Epithelial cell of esophagus (primary cell): ENCODE data around the gene PDGFC.

ENCODE experiments used
- DNase-seq: peaks from one replicate; pipeline ENCODE4 v3.0.0; 2010; ENCODE audit warnings: low read depth
- H3K4me3 ChIP-seq: 2 replicates; pipeline ENCODE4 v1.5.1; 2011; ENCODE audit warnings: mild to moderate bottlenecking, low read length, control low read depth
- TF ChIP-seq, protein P1 (sequence below): IDR thresholded peaks from 2 replicates; pipeline ENCODE4 v1.5.1; 2011; ENCODE audit warnings: low read depth, mild to moderate bottlenecking, low read length, control low read depth, inconsistent platforms; ENCODE audit not compliant: insufficient read depth; ENCODE audit errors: missing control alignments

PDGFC gene

DNA sequence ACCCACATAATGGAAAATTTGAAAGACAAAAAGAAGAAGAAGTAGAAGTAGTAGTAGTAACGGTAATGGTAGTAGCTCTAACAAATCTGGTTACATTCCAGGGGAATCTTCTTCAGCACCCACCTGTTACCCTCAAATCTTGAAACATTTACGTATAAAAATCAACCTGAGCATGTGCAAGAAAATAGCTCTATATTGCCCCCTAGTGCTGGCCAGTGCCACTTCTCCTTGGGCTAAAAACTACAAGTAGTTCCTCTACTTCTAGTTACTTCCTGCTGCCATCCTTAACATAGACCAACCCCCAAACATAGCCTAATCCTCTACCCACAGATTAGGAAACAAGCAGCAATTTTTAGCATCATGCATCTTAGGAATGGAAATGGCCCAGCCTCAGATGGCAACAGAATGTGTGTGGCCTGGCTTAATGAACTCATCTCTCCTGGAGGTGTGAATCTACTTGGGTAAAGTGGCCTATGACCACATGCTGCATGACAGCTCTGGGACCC is 3.1 kb downstream of the PDGFC start:
- H3K4me3 ChIP-seq: no peak overlapping the region
- peak; percentile 81 for DNase-seq
- TF ChIP-seq, protein P1, sequence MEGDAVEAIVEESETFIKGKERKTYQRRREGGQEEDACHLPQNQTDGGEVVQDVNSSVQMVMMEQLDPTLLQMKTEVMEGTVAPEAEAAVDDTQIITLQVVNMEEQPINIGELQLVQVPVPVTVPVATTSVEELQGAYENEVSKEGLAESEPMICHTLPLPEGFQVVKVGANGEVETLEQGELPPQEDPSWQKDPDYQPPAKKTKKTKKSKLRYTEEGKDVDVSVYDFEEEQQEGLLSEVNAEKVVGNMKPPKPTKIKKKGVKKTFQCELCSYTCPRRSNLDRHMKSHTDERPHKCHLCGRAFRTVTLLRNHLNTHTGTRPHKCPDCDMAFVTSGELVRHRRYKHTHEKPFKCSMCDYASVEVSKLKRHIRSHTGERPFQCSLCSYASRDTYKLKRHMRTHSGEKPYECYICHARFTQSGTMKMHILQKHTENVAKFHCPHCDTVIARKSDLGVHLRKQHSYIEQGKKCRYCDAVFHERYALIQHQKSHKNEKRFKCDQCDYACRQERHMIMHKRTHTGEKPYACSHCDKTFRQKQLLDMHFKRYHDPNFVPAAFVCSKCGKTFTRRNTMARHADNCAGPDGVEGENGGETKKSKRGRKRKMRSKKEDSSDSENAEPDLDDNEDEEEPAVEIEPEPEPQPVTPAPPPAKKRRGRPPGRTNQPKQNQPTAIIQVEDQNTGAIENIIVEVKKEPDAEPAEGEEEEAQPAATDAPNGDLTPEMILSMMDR: peak; percentile 93

DNA sequence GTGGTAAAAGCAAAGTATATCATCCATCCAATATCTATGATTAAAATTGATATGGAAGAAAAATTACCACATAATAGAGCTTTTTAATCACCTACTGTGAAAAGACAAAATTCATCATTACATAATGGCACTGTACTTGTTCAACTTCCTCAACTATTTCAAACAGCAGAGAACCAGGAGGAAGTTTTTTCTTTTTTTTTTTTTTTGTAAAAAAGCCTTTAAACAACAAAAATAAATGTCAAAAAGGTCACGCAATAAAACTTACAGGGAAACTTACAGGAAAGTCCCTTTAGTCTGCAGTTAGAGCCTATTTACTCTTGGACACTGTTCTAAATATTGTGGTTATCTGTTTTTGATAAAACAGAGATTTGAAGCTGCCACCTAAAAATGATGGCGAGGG is 4.8 kb downstream of the PDGFC start:
- TF ChIP-seq, protein P1: no peak
- no peak for DNase-seq
- no peak overlapping the region for H3K4me3 ChIP-seq

GRCh38 chr4:156963419-156963818 is 8.2 kb downstream of the PDGFC start:
- TF ChIP-seq, protein P1: no peak
- H3K4me3 ChIP-seq: no peak overlapping the region
- DNase-seq: no peak

DNA sequence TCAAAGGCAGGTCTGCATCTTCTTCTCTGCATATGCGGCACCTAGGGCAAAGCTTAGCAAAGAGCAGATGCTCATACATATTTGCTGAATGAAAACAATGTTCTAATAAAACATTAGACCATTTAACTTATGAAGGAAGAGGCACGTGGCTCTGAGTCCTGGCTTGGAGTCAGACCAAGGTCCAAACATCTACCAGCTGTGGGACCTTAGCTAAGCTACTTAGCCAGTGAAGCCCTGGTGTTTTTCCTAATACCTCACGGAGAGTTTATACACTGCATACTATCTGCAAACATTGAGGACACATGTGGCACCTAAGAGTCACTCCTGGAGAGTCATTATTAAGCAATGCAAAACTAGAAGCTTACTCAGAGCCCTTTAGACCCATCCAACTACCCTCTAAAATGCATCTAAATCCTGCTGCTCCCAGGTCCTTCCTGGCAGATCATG is 9.0 kb downstream of the PDGFC start:
- TF ChIP-seq, protein P1: no peak

DNA sequence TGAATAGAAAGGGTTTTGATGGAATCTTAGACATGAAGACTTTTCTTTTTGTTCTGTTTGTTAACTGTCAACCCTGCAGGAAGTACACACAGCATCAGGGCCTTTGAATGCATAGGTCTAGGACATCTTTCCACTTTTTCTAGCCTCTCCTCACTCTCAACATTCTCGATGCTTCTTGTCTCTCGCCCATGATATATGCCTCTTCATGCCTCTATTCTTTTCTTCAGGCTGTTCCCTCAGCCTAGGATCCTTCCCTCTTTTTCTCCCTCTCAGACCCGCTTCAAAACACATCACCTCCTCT is 9.6 kb downstream of the PDGFC start:
- TF ChIP-seq, protein P1: no peak
- DNase-seq: no peak
- H3K4me3 ChIP-seq: no peak overlapping the region

More for the DNA sequence above, 9.0 kb downstream of the PDGFC start:
- peak; percentile 67 for DNase-seq
- no peak overlapping the region for H3K4me3 ChIP-seq

- H3K4me3 ChIP-seq: no peak overlapping the region
- DNase-seq: peak; percentile 80
- TF ChIP-seq, protein P1: no peak
Observed at GRCh38 chr4:156961196-156962057, 10.2 kb downstream of the PDGFC start.
